GM19328 (cell line): ENCODE measurements around the gene CDK11A.
"Not testable (repeated sequence)": the region's sequence is repeated elsewhere in the genome, so short reads cannot be mapped to it uniquely, and the experiment has no call there.

Experiments used
- ATAC-seq: cut with Tn5 transposase; IDR thresholded peaks from one replicate; pipeline ENCODE4 v1.9.1; 2021; ENCODE audit warnings: mild to moderate bottlenecking, moderate library complexity; ENCODE audit not compliant: unreplicated experiment

CDK11A gene

DNA sequence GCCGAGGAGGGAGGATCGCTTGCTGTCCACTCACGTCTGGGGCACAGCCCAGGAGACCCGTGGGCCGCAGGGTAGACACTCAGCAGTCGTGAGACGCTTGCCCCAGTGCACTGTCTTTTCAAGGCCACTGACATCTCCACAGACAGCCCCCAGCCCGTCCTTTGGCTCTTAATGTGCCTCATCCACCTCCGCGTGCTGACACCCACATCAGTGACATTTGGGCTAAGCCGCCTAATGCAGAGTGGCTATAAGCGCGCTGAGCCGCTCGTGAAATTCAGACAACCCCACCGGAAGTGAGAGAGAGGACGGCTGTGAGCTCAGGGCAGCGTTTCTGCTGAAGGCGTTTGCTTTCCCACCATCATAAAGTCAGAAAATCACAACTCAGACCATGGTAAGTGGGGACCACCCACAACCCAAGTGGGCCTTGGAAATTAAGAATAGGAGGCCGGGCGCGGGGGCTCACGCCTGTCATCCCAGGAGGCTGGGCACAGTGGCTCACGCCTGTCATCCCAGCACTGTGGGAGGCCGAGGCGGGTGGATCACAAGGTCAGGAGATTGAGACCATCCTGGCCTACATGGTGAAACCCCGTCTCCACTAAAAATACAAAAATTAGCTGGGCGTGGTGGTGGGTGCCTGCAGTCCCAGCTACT lies 40.0 kb downstream of the CDK11A start:
- ATAC-seq = no peak

DNA sequence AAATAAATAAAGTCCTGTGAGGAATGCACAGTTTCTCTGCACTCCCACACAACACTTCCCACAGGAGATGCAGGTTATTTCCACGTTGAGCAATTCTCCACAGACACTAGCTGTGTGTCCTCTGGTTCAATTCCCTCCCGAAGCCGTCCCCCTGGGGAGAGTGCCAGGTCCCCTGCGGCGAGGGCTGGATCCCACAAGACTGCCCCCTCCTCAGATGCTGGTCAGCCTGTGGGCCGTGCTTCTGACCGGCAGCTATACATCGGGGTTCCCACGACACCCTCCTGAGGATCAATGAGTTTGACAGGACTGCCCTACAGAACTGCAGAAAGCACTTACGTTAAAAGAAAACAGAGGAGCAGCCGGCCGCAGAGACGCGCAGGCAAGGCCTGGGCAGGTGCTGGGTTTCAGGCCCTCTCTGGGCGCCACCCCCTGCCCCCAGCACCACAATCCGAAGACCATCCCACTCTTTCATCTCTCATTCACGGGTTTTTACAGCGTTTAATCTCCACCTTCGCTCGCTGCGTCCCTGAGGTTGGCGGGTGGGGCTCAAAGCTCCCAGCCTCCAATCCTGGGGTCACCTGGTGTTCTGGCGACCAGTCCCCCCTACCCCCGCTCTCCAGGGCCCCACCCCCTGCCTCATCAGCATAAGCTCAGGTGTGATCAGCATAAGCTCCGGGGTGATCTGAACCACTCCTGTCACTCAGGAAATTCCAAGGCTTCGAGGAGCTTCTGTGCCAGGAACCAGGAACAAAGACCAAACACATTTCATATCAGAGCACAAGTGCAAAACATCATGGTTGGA lies 40.9 kb downstream of the CDK11A start:
- no peak for ATAC-seq

DNA sequence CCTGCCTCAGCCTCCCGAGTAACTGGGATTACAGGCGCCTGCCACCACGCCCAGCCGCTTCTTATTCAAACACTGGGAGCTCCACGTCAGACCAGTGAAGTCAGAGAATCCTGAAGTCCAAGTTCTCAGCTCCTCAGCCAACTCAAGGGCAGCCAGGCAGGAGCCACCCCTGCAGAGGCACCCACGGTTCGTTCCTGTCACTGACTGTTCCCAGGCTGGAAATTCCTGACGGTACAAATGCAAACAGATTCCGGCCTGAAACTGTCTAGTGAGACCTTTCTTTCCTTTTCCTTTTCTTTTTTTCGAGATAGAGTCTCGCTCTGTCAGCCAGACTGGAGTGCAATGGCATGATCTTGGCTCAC lies 43.3 kb downstream of the CDK11A start:
- no peak for ATAC-seq

DNA sequence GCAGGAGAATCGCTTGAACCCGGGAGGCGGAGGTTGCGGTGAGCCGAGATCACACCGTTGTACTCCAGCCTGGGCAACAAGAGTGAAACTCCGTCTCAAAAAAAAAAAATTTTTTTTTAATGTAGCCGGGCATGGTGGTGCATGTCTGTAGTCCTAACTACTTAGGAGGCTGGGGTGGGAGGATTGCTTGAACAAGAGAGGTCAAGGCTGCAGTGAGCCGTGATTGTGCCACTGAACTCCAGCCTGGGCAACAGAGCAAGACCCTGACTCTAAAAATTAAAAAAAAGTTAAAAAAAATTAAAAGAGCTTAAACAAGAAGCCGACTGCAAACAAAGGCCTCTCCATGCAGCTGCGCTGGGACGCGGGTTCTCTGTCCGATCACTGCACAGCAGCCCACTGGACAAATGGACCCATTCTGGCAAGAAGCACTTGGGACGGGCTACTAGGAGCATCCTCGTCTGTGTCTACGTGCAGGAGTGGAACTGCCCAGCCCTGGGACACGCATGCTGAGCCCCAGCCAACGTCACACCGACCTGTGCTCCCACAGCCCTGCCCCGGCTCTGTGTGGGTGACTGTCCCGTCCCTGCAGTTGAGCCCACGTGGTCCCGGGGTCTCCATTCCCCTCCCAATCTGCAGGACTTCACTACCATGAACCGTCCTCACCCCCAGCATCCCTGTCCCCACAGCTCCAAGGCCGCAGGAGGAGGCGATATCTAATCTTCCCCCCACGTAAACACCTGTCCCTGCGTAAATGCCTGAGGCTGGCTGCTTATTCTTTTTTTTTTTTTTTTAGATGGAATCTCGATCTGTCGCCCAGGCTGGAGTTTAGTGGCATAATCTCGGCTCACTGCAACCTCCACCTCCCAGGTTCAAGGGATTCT lies 43.9 kb downstream of the CDK11A start:
- no peak for ATAC-seq

DNA sequence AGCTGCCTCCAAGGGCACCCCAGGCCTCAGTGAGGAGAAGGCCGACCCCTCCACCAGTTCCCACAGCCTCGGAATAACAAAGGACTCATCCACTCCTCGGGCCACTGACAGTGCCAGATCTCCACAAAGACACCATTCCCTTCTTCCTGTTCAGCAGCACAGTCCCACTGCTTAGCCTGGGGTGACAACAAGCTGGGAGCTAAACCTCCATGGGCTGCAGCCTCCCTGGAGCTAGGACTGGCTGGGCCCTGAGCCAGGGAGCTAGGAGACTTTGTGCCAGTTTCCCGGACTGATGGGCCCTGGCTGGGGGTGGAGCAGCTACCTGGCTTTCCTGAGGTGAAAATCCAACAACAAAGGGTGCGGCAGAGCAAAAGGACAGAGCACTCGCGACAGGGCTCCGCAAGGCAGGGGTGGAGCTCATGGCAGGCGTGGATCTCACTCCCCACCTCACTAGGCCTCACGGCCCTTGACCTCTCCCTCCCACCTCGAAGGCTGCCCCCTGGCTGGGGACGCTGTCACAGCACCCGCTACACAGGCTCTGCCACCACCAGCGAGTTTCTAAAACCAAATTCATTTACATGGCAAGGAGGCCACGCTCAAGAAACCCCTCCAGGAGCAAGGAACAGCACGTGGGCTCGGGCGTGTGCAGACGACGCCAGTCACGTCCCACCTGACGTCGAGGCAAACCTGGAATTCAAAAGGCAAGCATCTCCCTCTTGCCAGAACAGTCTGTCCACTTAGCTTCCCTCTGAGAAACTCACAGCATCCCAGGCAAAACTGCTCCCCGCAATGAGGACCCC lies 45.4 kb downstream of the CDK11A start:
- no peak for ATAC-seq

DNA sequence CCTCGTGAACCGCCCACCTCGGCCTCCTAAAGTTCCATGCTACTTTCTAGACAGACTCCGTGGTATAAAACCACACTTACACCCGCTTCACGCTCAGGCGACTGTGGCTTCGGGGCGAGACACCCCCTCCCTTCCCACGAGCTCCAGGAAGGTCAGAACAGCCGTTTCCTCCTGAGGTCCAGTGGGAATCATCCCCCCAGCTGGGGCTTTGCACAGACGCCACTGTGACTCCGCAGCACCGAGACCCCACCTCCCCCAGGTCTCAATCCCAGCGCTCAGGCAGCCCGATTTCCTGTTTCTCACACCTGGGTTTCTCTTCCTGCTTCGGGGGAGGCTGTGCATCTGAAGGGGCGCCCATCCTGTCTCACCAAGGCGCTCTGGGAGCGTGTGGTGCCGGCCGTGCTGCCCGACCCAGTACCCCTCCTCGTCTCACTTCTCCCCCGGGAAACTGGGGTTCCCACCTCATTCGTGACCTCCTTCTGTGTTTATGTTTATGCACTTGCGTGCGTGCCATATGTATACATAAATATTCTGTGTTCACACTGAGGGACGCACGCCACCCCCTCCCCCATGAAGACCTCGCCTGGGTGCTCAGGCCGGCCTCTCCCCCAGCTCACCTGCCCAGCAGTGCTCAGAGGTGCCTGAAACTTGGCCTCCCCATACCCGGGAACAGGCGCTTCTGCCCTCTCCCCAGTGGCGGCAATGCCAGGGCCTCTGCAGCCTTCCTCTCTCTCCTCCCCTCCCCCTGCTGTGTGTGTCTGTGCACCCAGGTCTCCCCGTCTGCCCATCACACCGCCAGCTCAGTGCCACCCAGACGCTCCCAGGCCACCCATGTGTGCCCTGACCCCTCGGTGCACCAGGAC lies 46.2 kb downstream of the CDK11A start:
- peak; percentile 52 for ATAC-seq

DNA sequence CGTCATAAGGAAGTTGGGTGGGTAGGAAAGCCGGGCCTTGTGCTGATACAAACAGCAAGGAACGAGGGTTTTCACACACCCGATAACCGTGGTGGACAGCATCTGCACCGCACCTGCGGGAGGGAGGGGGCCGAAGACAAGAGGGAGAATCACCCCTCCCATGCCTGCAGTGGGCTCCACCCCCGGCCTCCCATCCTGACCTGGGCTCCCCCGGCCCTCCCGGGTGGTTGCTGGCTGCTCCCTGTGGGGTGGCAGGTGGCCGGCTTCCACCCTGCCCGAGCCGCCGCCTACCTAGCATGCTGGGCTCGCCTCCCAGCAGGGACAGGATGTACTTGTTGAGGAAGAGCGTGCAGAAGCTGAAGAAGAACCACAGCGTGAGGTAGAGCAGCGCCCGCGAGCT lies 48.1 kb downstream of the CDK11A start:
- ATAC-seq = not testable (repeated sequence)

DNA sequence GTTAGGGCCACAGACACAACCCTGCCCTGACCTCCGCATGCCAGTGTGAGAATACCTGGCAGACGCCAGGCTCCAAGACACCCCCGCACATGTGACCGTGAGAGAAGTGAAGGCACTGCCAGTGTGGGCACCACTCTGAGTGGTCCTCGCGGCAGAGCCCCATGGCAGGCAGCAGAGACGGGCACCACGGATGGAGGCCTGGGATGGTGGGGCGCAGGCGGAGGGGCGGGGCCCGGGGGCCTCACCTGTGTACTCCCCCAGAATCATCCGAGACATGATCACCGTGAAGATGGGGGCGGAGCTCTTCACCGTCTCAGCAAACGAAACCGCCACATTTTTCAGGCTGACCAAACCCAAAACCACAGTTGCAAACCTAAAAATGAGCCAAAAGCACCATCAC lies 48.9 kb downstream of the CDK11A start:
- not testable (repeated sequence) for ATAC-seq

DNA sequence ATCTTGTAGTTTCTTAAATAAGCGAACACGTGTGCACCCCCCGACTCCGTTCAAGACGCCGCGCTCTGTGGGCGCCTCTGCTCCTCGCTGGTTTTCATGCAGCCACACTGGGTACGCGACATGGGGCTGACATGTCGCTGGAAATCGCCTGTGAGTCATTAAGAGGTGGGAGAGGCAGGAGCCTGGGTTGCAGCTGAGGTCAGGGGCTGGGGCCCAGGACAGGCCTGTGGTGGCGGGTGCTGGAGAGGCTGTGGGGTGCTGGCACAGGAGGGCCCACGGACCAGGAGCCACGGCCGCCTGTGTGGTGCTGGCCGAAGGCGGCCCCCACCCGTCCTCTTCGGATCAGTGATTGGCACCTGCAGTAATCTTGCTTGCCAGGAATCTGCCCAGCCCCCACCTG lies 49.4 kb downstream of the CDK11A start:
- not testable (repeated sequence) for ATAC-seq

DNA sequence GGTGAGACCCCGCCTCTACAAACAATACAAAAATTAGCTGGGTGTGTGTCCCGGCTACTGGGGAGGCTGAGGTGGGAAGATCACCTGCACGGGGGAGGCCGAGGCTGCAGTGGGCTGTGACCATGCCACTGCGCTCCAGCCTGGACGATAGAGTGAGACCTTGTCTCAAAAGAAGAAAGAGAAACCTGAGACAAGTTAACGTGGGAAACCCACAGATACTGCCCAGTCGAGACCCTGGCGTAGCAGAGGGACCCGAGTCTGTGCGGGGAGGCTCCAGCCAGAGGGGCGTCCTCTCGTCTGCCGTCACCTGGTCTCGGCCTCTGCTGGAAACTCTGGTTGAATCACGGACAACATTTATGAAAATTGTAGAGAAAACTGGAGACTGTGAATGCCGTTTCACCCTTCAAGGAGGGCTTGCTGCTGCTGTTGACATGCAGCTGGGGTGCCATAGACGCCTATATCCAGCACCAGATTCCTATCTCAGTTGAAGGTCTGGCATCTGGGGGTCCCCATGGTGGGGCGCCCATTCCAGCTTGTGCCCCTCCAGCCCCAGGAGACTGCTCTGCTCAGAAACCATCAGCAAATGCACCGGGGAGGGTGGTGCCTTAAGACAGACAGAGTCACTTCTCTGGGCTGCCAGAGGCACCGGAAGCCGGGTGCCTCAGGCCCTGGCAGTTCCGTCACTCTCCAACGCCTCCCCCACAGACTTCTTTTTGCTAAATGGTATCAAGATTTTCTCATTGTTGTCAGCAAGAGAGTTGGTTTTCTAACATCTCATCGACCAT lies 51.8 kb downstream of the CDK11A start:
- no peak for ATAC-seq

DNA sequence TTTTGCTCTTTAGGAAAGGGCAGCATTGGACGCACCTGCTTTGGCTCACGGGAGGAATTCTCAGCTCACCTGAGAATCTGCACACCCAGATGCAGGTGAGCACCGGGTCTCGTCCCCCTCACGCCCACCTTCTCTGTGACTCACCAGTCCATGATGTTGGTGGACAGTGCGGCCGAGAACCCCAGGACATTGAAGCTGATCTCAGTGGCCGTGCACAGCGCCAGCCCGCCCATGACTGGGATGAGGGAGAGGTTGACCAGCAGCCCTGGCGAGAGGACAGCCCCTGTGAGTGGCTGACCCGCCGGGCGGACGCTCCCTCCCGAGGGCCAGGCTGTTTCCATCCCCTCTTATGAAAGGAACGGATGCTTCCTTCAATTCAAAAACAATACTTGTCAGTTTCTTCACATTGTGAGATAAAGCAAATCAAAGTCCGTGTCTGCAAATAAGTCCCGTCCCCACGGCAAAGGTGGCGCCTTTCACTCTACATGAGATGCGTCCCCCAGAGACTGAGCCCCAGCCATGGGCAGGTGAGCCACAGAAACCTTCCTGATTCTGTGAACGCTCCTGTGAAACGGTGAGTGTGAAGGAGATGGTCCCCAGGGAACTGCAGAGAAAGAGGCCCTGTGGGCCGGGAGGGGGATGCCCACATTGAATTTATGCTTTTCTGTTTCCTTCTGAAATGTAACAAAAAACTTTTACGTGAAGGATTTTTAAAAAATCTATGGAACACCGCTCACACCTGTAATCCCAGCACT lies 52.6 kb downstream of the CDK11A start:
- ATAC-seq = no peak

DNA sequence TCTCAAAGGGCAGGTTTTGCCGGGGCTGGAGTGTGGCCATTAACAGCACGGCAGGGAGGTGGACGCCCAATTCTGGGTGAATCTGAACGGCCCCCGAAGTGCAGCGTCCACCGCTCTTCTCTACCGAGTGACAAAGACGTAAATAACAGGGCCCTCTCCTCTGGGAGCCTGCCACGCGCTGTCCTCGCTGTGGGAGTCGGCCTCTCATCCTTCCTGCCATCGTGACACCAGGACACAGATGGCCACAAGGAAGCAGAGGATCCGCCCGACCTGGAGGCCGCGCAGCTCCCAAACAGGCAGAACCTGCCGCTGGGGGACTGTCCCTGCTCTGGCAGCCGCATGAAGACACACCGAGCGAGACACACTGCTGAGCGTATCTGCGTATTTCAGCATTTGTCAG lies 53.3 kb downstream of the CDK11A start:
- no peak for ATAC-seq

DNA sequence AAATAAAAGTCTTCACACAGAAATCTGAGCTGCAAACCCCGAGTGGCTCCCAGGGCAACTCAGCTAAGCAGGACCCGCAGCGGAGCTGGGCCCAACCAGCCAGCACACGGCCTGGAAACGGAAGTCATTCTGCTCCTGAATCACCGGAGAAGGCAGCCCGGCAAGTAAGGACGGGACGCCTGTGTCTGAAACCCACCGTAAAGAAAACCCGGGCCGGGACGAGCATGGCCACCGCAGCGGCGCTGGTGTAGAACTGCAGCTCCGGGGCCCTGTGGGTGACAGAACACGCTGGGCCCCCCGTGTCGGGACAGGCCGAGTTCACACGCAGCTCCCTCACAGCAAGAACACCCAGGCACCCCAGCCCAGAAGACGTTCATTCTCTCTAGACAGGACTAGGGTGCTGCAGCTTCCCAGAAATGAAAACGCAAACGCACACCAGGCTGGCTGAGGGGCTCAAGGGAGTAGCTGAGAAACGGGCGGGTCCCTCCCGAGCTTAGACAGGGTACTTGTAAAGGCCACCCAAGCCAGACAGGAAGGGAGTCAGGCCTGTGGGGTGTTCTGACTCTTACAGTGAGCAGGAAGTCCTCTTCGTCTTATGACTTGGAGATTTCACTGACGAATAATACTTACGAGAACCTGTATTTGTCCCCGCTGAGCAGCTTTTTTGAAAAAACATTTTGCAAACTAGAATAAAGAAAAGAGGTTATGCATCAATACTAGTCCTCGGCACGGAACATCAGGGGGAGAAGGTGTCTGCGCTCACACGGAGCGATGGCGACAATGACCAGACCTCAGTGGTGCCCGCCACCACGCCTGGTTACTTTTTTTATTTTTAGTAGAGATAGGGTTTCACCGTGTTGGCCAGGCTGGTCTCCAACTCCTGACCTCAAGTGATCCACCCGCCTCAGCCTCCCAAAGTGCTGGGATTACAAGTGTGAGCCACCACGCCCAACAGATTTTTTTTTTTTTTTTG lies 54.4 kb downstream of the CDK11A start:
- ATAC-seq = no peak

DNA sequence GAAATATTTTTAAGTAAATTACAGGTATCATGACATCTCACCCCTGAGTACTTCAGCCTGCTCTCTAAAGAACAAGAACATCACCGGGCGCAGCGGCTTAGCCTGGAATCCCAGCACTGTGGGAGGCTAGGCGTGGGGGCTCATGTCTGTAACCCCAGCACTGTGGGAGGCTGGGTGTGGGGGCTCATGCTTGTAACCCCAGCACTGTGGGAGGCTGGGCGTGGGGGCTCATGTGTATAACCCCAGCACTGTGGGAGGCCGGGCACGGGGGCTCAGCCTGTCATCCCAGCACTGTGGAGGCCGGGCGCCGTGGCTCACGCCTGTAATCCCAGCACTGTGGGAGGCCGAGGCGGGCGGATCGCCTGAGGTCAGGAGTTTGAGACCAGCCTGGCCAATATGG lies 57.6 kb downstream of the CDK11A start:
- ATAC-seq = no peak

DNA sequence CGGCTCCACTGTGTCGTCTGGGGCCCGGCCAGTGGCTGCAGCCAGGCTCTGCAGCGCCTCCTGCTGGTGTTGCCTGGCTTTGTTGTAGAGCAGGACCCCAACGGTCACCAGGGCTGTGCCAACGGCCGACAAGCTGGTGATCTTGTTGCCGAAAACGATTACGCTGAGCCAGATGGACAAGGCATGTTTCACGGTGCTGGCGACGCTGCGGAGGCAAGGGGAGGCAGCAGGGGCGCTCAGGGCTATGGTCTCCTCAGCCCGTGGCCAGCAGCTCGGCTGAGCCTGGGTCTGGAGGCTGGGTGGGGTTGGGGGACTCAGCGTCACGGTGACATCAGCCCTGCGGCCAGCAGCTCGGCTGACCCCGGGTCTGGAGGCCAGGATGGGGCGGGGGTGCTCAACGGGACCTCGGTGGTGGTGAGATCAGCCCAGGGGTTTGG lies 58.3 kb downstream of the CDK11A start:
- ATAC-seq = no peak

DNA sequence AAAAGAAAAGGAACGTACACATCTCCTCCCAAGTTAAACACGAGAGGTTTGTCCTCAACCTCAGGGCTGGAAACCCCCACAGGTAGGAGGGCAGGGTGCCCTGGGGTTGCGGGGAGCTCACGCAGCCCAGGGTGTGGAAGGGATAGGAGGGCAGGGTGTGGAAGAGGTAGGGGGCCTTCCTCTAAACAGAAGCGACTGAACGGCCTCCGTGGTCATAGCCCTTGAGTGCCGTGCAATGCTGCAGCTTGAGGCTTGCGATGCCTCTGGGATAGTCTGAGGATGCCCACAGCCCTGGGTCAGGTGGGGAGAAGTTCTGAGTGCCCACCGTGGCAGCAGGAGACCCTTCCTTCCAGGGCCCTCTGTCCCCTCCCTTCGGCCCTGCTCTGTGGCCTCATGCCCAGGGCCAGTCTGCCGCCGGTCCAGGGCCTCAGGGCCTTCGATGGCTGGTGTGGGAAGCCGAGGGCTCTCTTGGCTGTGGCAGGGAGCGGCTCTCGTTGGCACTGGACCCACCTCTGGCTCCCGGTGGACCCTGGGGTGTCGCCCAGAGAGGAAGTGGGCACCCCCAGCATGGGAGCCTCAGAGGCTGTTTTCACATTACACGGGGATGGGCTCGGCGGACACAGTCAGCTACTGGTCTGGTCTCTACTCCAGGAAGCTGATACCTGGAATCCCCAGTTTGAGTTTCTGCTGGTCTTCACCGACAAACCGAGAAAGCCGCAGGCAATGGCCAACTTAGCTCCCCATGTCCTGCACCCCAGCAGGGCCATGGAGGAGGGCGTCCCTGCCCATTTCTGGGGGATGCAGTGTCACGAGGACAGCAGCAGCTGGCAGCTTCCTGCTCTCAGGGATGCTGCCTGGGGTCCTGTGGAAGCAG lies 59.0 kb downstream of the CDK11A start:
- ATAC-seq = no peak
